GM18868 (cell line): ENCODE data around the gene UBE2L5.
A peak's percentile ranks its signal among the peaks of the same experiment; 100 is the strongest.

Experiments
- ATAC-seq: cut with Tn5 transposase; IDR thresholded peaks from one replicate; pipeline ENCODE4 v1.9.1; 2021; ENCODE audit warnings: mild to moderate bottlenecking, moderate library complexity; ENCODE audit not compliant: unreplicated experiment

Gene UBE2L5

GRCh38 chr13:30466841-30467252 lies 44.6 kb downstream of the UBE2L5 start:
- no peak for ATAC-seq

GRCh38 chr13:30473675-30474074 lies 51.4 kb downstream of the UBE2L5 start:
- no peak for ATAC-seq

- ATAC-seq, result peak; percentile 97
Measured at GRCh38 chr13:30477346-30478195, 55.3 kb downstream of the UBE2L5 start.
